BE2C (cell line): ENCODE results near the gene RBM39.
"Not testable (repeated sequence)": the region's sequence is repeated elsewhere in the genome, so short reads cannot be mapped to it uniquely, and the experiment has no call there.

Experiments used
- DNase-seq: peaks from one replicate; pipeline ENCODE4 v3.0.0-alpha.2; 2020
- H3K27me3 ChIP-seq: fragments of 250-450 bp; sonication (Bioruptor Pico); 2 replicates; pipeline ENCODE4 v1.5.1; 2020; ENCODE audit warnings: mild to moderate bottlenecking
- H3K36me3 ChIP-seq: fragments of 250-450 bp; sonication (Bioruptor Pico); 2 replicates; pipeline ENCODE4 v1.5.1; 2020; ENCODE audit warnings: mild to moderate bottlenecking
- H3K4me1 ChIP-seq: fragments of 250-450 bp; sonication (Bioruptor Pico); 2 replicates; pipeline ENCODE4 v1.5.1; 2020
- H3K4me3 ChIP-seq: 2 replicates; pipeline ENCODE4 v1.5.1; 2011; ENCODE audit warnings: low read depth, low read length
- H3K9me3 ChIP-seq: fragments of 250-450 bp; sonication (Bioruptor Pico); 2 replicates; pipeline ENCODE4 v1.5.1; 2020
- CTCF ChIP-seq: IDR thresholded peaks from 2 replicates; pipeline ENCODE4 v1.5.1; 2012; ENCODE audit warnings: mild to moderate bottlenecking, low read depth, low read length

The RBM39 gene

GRCh38 chr20:35716330-35716729 is 25.7 kb downstream of the RBM39 start:
- Histone ChIP-seq H3K27me3 (no peaks in the 10 kb centered on the region), H3K9me3 (no peaks in the 10 kb centered on the region), H3K4me3 (no peak overlapping the region), H3K36me3 (peaks cover 97% of the 10 kb centered on the region), H3K4me1 (no peaks in the 10 kb centered on the region)
- no peak for DNase-seq
- no peak for TF ChIP-seq CTCF

- no peaks in the 10 kb centered on the region for H3K9me3 ChIP-seq
These were observed 26.4 kb downstream of the RBM39 start for GRCh38 chr20:35715652-35716051.

GRCh38 chr20:35714127-35714526 is 27.9 kb downstream of the RBM39 start:
- no peaks in the 10 kb centered on the region for H3K4me1 ChIP-seq
- no peaks in the 10 kb centered on the region for H3K27me3 ChIP-seq
- no peaks in the 10 kb centered on the region for H3K9me3 ChIP-seq
- no peak for TF ChIP-seq CTCF
- no peak for DNase-seq
- no peak overlapping the region for H3K4me3 ChIP-seq
- H3K36me3 ChIP-seq = peaks cover 97% of the 10 kb centered on the region

More at GRCh38 chr20:35715652-35716051, 26.4 kb downstream of the RBM39 start:
- Histone ChIP-seq H3K4me1 (no peaks in the 10 kb centered on the region), H3K4me3 (no peak overlapping the region), H3K36me3 (peaks cover 97% of the 10 kb centered on the region), H3K27me3 (no peaks in the 10 kb centered on the region)
- no peak for TF ChIP-seq CTCF
- no peak for DNase-seq

- H3K9me3 ChIP-seq, H3K27me3 ChIP-seq, H3K4me3 ChIP-seq, DNase-seq, H3K4me1 ChIP-seq: not testable (repeated sequence)
- H3K36me3 ChIP-seq = peaks cover 97% of the 10 kb centered on the region
These were observed 28.9 kb downstream of the RBM39 start for GRCh38 chr20:35713120-35713519.

- DNase-seq = no peak
- TF ChIP-seq CTCF = no peak
- Histone ChIP-seq H3K4me3 (no peak overlapping the region), H3K4me1 (no peaks in the 10 kb centered on the region), H3K36me3 (peaks cover 94% of the 10 kb centered on the region), H3K9me3 (no peaks in the 10 kb centered on the region), H3K27me3 (no peaks in the 10 kb centered on the region)
These were observed 30.4 kb downstream of the RBM39 start for GRCh38 chr20:35711588-35712209.

- no peaks in the 10 kb centered on the region for H3K9me3 ChIP-seq
- H3K4me3 ChIP-seq = no peak overlapping the region
- H3K27me3 ChIP-seq = no peaks in the 10 kb centered on the region
- H3K4me1 ChIP-seq = no peaks in the 10 kb centered on the region
- peaks cover 94% of the 10 kb centered on the region for H3K36me3 ChIP-seq
- no peak for DNase-seq
- no peak for TF ChIP-seq CTCF
These were observed 31.0 kb downstream of the RBM39 start for GRCh38 chr20:35710884-35711587.
